Muscle layer of colon (tissue), 2 donors: Measurements from ENCODE around the gene ACSS1.

ENCODE experiments used
- H3K27ac ChIP-seq: one replicate; pipeline ENCODE4 v1.7.0; 2013; ENCODE audit warnings: low read depth, mild to moderate bottlenecking, low read length, moderate library complexity
- H3K27me3 ChIP-seq, 2 donors: one replicate each; pipeline ENCODE4 v1.7.0; 2013; ENCODE audit warnings: low read length in 2 of 2, mild to moderate bottlenecking in 2 of 2; ENCODE audit not compliant: insufficient read depth in 2 of 2, control insufficient read depth in 1 of 2
- H3K36me3 ChIP-seq: one replicate; pipeline ENCODE4 v1.7.0; 2013; ENCODE audit warnings: mild to moderate bottlenecking, low read length; ENCODE audit not compliant: insufficient read depth
- H3K4me1 ChIP-seq: one replicate; pipeline ENCODE4 v1.7.0; 2013; ENCODE audit warnings: mild to moderate bottlenecking, low read length; ENCODE audit not compliant: insufficient read depth
- H3K4me3 ChIP-seq, 2 donors: one replicate each; pipeline ENCODE4 v1.7.0; 2013; ENCODE audit warnings: low read length in 2 of 2, low read depth in 1 of 2, mild to moderate bottlenecking in 1 of 2, moderate library complexity in 1 of 2
- H3K9ac ChIP-seq: one replicate; pipeline ENCODE4 v1.7.0; 2013; ENCODE audit warnings: low read length
- H3K9me3 ChIP-seq: one replicate; pipeline ENCODE4 v1.7.0; 2013; ENCODE audit warnings: mild to moderate bottlenecking, low read length
- donor health status: abdominal sarcoma.
- donor health status: Adenocarcinoma of cecum.

Gene ACSS1

DNA sequence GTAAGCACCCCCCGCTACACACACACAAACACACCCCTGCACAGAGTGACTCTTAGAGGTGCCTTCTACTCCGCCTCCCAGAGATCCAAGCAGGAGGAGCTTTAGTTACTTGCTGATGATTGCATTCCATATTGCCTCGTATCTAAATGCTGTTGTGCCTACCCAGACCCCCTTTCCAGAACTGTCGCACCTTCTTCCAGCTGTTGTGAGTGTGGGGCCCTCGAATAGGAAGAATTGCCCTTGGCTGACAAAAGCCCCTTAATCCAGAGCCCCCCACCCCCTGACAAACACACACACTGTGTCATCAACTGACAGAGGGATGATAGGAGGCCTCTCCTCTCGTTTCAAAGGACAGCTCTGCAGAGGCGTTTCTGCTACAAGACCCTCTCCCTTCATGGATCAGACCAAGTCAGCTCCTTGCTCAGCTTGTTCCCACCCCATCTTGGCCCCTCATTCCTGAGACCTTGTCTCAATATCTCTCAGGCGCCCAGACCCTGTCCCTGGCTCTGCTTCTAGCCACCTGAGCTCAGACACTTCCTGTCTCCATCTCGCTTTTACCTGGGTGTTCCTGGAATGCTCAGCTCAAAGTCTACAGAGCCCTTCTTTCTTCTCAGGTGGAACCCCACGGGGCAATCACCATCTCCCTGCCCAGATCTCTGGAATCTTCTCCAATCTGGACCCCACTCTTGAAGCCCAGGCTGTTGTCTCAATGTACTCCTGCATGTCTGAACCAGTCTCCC lies 28.0 kb upstream of the ACSS1 start:
- H3K27me3 ChIP-seq, result peaks cover 54% of the 10 kb centered on the region in 2 donors
- H3K4me1 ChIP-seq, result peaks cover 18% of the 10 kb centered on the region
- H3K9ac ChIP-seq, result no peak overlapping the region
- no peak overlapping the region for H3K4me3 ChIP-seq
- H3K9me3 ChIP-seq, result no peaks in the 10 kb centered on the region
- no peaks in the 10 kb centered on the region for H3K36me3 ChIP-seq
- H3K27ac ChIP-seq, result no peak overlapping the region

DNA sequence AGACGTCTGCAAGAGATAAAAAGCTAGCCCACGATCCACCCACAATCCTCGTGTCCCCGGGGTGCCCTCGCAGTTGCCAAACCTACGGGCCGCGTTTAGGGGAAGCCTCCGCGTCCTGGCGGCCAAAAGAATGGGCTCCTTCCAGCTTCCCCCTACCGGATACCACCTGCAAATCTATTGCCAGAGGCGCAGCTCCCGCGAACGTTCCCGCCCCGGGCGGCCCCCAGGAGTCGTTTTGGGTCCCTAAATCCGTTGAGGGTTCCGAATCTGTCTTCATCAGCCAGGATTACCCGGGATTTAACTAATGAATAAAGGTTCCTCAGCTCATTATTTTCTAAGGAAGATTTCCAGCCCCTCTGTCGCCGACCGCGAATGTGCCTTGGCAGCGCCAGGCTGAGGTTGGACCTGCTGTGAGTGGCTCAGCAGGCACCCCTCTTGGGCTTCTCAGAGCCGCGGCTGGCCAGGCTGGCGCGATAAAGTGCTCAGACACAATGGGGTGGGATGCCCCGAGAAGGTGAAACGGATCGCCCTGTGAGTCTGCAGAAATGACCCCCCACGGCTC lies 26.8 kb upstream of the ACSS1 start:
- H3K9ac ChIP-seq, result no peak overlapping the region
- peaks cover 18% of the 10 kb centered on the region for H3K4me1 ChIP-seq
- H3K27ac ChIP-seq, result no peak overlapping the region
- H3K36me3 ChIP-seq, result no peaks in the 10 kb centered on the region
- H3K4me3 ChIP-seq, result no peak overlapping the region
- peaks cover 56 to 64% of the 10 kb centered on the region in 2 donors for H3K27me3 ChIP-seq
- H3K9me3 ChIP-seq, result no peaks in the 10 kb centered on the region

- Histone ChIP-seq H3K9ac (no peak overlapping the region), H3K9me3 (no peaks in the 10 kb centered on the region), H3K4me1 (peaks cover 18% of the 10 kb centered on the region), H3K36me3 (no peaks in the 10 kb centered on the region), H3K4me3 (no peak overlapping the region), H3K27me3 (peaks cover 56 to 71% of the 10 kb centered on the region in 2 donors), H3K27ac (no peak overlapping the region)
Observed at GRCh38 chr20:25083773-25084625, 26.1 kb upstream of the ACSS1 start.

GRCh38 chr20:25083141-25083772 lies 25.3 kb upstream of the ACSS1 start:
- Histone ChIP-seq H3K4me1 (peaks cover 18% of the 10 kb centered on the region), H3K9me3 (no peaks in the 10 kb centered on the region), H3K4me3 (no peak overlapping the region), H3K27me3 (peaks cover 59 to 71% of the 10 kb centered on the region in 2 donors), H3K27ac (no peak overlapping the region), H3K36me3 (no peaks in the 10 kb centered on the region), H3K9ac (no peak overlapping the region)

- Histone ChIP-seq H3K4me1 (peaks cover 18% of the 10 kb centered on the region), H3K27me3 (peaks cover 59 to 68% of the 10 kb centered on the region in 2 donors), H3K9me3 (no peaks in the 10 kb centered on the region), H3K4me3 (no peak overlapping the region), H3K36me3 (no peaks in the 10 kb centered on the region), H3K27ac (no peak overlapping the region), H3K9ac (no peak overlapping the region)
Observed at GRCh38 chr20:25082498-25082873, 24.5 kb upstream of the ACSS1 start.

GRCh38 chr20:25081730-25082497 lies 24.0 kb upstream of the ACSS1 start, which contains the start of gene VSX1:
VSX1 (minus strand) TSS chr20:25082141; CDS start chr20:25082096, 45 bp downstream.
- Histone ChIP-seq H3K27me3 (peaks cover 59 to 62% of the 10 kb centered on the region in 2 donors), H3K27ac (no peak within 1 kb of the TSS), H3K9ac (no peak within 1 kb of the TSS), H3K4me3 (no peak within 1 kb of the TSS), H3K4me1 (peaks cover 18% of the 10 kb centered on the region), H3K36me3 (no peaks in the 10 kb centered on the region), H3K9me3 (no peaks in the 10 kb centered on the region)

DNA sequence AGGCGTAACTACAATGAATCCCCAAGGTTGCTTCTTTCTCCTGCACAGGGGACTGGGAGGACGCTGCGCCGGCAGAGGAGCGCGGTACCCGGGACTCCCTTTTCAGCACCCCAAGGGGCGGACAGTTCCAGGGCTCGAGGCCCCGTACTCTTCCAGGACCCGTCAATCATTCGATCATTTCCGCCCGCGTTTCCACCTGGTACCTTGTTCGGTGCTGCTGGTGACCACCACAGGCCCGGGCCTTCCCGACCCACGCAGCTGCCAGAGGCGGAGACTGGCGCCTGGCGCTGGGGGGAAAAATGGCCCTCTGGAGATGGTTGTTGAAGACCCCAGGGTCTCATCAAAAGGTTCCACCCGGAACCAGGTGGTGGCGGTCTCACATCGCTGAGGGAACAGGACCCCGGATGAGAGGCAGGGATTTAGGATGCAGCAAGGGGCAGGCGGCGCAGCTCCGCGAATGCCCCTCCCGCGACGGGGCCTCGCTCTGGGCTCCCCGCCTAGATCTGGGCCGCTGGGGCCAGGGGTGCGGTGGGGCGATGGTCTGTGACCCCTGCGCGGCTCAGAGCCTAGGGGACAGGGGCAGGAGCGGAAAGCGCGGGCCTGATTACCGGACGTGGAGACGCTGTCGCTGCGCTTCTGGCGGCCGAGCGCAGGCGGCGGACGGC lies 23.3 kb upstream of the ACSS1 start:
- no peak overlapping the region for H3K4me3 ChIP-seq
- H3K27ac ChIP-seq, result no peak overlapping the region
- H3K4me1 ChIP-seq, result peaks cover 18% of the 10 kb centered on the region
- peaks cover 54 to 60% of the 10 kb centered on the region in 2 donors for H3K27me3 ChIP-seq
- no peak overlapping the region for H3K9ac ChIP-seq
- no peaks in the 10 kb centered on the region for H3K36me3 ChIP-seq
- no peaks in the 10 kb centered on the region for H3K9me3 ChIP-seq

- Histone ChIP-seq H3K27ac (no peak overlapping the region), H3K9me3 (no peaks in the 10 kb centered on the region), H3K27me3 (peaks cover 35 to 41% of the 10 kb centered on the region in 2 donors)
Observed at GRCh38 chr20:25079171-25079570, 21.2 kb upstream of the ACSS1 start.

DNA sequence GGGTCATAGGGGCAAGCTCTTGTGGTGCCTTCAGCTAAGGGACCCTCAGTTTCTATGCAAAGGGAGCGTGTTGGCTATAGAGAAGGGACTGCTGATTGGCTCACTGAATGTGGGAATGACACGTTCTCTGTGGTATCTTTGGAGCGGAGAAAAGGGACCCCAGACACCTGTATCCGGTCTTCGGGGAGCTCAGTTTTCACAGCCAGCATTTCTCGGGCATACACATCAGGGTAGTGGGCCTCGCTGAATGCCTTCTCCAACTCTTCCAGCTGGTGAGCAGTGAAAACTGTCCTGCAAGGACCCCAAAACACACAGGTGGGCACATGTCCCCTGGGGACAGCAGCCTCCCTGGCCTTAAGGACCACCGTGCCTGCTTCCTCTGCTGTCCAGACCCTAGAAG lies 20.7 kb upstream of the ACSS1 start:
- H3K27me3 ChIP-seq, result peaks cover 30 to 36% of the 10 kb centered on the region in 2 donors
- H3K27ac ChIP-seq, result no peak overlapping the region

More at GRCh38 chr20:25079171-25079570, 21.2 kb upstream of the ACSS1 start:
- Histone ChIP-seq H3K4me3 (no peak overlapping the region), H3K36me3 (no peaks in the 10 kb centered on the region), H3K4me1 (peaks cover 11% of the 10 kb centered on the region), H3K9ac (no peak overlapping the region)

DNA sequence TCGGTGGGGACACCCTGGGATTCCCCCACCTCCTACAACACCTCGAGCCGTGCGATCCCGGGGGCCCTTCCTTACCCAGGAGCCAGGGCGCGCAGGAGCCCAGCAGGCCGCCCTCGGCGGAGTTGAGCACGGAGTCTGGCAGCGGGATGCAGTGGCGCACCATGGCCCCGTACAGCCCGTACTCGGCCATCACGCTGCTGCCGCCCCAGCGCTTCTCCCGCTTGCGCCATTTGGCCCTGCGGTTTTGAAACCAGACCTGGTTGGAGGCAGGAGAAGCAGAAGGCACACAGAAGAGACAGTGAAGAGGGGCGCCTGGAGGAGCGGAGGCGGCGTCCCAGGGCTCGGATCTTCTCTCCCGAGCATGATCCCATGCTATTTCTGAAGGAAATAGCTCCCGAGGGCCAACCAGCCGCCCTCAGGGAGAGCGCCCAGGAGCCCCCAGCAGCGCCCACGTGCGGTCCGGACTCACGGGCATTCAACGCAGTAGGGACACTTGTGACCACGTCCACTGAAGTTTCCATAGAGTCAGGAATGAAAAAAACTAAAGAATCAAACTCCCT lies 19.8 kb upstream of the ACSS1 start:
- Histone ChIP-seq H3K4me3 (peak overlapping the region in 1 of 2 donors; percentile 33), H3K27me3 (peaks cover 23 to 26% of the 10 kb centered on the region in 2 donors), H3K9me3 (no peaks in the 10 kb centered on the region), H3K36me3 (no peaks in the 10 kb centered on the region), H3K27ac (no peak overlapping the region), H3K9ac (no peak overlapping the region), H3K4me1 (no peaks in the 10 kb centered on the region)

More for the DNA sequence above, 20.7 kb upstream of the ACSS1 start:
- peaks cover 8% of the 10 kb centered on the region for H3K4me1 ChIP-seq
- no peak overlapping the region for H3K9ac ChIP-seq
- no peak overlapping the region for H3K4me3 ChIP-seq
- no peaks in the 10 kb centered on the region for H3K36me3 ChIP-seq
- H3K9me3 ChIP-seq, result no peaks in the 10 kb centered on the region
